ENCODE measurements around the gene ATAD3C. TPM values are rescaled to one million over a fixed set of nuclear protein-coding genes. Genes with fewer than 3 reads are reported as not detected.
"Not testable (repeated sequence)": the region's sequence is repeated elsewhere in the genome, so short reads cannot be mapped to it uniquely, and the experiment has no call there.

ATAD3C gene
- total RNA-seq, 3 donors from 2014 or later (not counting 1 experiment from before 2014, with no cell fraction given): 0.13 to 2.2 (median 1.5) TPM

DNA sequence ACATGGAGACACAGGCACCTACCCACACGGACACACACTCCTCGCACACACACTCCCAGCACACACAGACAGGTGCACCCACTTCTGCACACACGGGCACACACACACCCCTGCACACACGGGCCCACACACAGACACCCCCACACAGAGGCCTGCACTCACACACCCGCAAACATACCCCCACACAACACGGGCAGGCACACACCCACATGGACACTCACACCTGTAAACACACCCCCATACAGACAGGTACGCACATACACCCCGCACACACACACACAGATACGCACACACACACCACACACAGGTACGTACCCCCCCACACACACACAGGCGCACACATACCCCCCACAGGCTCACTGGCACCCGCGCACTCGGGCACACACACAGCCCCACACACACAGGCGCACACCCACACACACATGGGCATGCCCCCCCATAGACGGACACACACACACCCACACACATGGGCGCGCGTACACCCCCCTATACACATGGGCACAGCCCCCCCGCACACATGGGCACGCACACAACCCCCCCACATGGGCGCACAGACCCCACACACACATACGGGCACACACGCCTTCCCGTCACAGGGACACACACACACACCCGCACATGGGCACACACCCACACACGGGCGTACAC lies 68.6 kb downstream of the ATAD3C start:
- Histone ChIP-seq H3K9me3 (ENCODE audit: control insufficient read depth, insufficient read depth, low read length) (no peaks in the 10 kb centered on the region), H3K27me3 (ENCODE audit: control insufficient read depth, insufficient read depth, low read length) (no peaks in the 10 kb centered on the region), H3K4me1 (ENCODE audit: control insufficient read depth, insufficient read depth, low read length) (peaks cover 3% of the 10 kb centered on the region), H3K27ac (ENCODE audit: low read length) (no peak overlapping the region), H3K36me3 (ENCODE audit: control insufficient read depth, insufficient read depth, low read length) (peaks cover 13% of the 10 kb centered on the region), H3K4me3 (ENCODE audit: low read length) (no peak overlapping the region)
- DNase-seq (no peak), ATAC-seq (no peak)
- TF ChIP-seq, protein P1, sequence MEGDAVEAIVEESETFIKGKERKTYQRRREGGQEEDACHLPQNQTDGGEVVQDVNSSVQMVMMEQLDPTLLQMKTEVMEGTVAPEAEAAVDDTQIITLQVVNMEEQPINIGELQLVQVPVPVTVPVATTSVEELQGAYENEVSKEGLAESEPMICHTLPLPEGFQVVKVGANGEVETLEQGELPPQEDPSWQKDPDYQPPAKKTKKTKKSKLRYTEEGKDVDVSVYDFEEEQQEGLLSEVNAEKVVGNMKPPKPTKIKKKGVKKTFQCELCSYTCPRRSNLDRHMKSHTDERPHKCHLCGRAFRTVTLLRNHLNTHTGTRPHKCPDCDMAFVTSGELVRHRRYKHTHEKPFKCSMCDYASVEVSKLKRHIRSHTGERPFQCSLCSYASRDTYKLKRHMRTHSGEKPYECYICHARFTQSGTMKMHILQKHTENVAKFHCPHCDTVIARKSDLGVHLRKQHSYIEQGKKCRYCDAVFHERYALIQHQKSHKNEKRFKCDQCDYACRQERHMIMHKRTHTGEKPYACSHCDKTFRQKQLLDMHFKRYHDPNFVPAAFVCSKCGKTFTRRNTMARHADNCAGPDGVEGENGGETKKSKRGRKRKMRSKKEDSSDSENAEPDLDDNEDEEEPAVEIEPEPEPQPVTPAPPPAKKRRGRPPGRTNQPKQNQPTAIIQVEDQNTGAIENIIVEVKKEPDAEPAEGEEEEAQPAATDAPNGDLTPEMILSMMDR (IDR thresholded peaks at IDR 0.05): no peak
- Mint-ChIP-seq H3K4me1 (peaks cover 0 to 5% of the 10 kb centered on the region in 2 donors), H3K9me3 (no peaks in the 10 kb centered on the region), H3K36me3 (no peaks in the 10 kb centered on the region), H3K4me3 (no peak overlapping the region), H3K27me3 (ENCODE audit: low read depth in 2 of 2) (no peaks in the 10 kb centered on the region), H3K27ac (no peak overlapping the region)
- intact Hi-C loops (cut with micrococcal nuclease): no loop called here
- WGBS (ENCODE audit: insufficient coverage): 97% methylated on average over 21 of the region's 28 CpGs

DNA sequence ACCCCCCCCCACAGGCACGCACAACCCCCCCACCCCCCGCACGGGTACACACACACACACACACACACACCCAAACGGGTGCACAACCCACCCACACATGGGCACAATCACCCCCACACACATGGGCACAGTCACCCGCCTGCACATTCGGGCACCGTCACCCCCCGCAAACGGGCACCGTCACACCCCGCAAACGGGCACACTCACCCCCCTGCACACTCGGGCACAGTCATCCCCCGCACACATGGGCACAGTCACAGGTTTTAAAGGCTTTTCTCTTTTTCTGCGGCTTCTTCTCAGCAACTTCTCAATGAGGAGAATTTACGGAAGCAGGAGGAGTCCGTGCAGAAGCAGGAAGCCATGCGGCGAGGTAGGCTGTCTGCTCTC lies 69.1 kb downstream of the ATAD3C start:
- intact Hi-C loops (cut with micrococcal nuclease); ATAC-seq: not testable (repeated sequence)
- 99% methylated on average over 12 of the region's 19 CpGs for WGBS (ENCODE audit: insufficient coverage)

More for the DNA sequence above, 69.1 kb downstream of the ATAD3C start:
- H3K27ac ChIP-seq (ENCODE audit: low read length); H3K4me1 Mint-ChIP-seq; H3K36me3 Mint-ChIP-seq; H3K27me3 ChIP-seq (ENCODE audit: control insufficient read depth, insufficient read depth, low read length); H3K27me3 Mint-ChIP-seq (ENCODE audit: low read depth in 2 of 2); H3K27ac Mint-ChIP-seq; H3K4me1 ChIP-seq (ENCODE audit: control insufficient read depth, insufficient read depth, low read length); H3K9me3 Mint-ChIP-seq; H3K4me3 Mint-ChIP-seq; H3K9me3 ChIP-seq (ENCODE audit: control insufficient read depth, insufficient read depth, low read length); DNase-seq; H3K4me3 ChIP-seq (ENCODE audit: low read length): not testable (repeated sequence)
- peaks cover 15% of the 10 kb centered on the region for H3K36me3 ChIP-seq (ENCODE audit: control insufficient read depth, insufficient read depth, low read length)

Other genes starting within 250 kb of the ATAD3C start
- gene TNFRSF18, start 243.1 kb upstream of the ATAD3C start, total RNA-seq: 10 to 100 TPM; 40.3 to 81.9 (median 54.7) TPM
- gene TNFRSF4, start 235.5 kb upstream of the ATAD3C start, total RNA-seq: 10 to 100 TPM; 14.3 to 26.5 (median 15.7) TPM
- gene SDF4, start 217.7 kb upstream of the ATAD3C start, total RNA-seq: 100 to 1,000 TPM; 176 to 211 (median 184) TPM
- 10 to 100 TPM; 13.7 to 16.5 (median 16.3) TPM for gene B3GALT6, start 217.5 kb upstream of the ATAD3C start, total RNA-seq
- gene C1QTNF12, start 203.0 kb upstream of the ATAD3C start, total RNA-seq: 1 to 10 TPM; 2.6 to 4.1 (median 4.1) TPM
- gene UBE2J2, start 175.8 kb upstream of the ATAD3C start, total RNA-seq: 10 to 100 TPM; 66.0 to 84.2 (median 78.1) TPM
- 10 to 100 TPM in 1 of 3 donors, 1 to 10 TPM in 2; 6.9 to 13.1 (median 9.4) TPM for gene SCNN1D, start 169.3 kb upstream of the ATAD3C start, total RNA-seq
- gene ACAP3, start 141.8 kb upstream of the ATAD3C start, total RNA-seq: 10 to 100 TPM; 56.1 to 59.7 (median 59.0) TPM
- 10 to 100 TPM; 11.1 to 13.0 (median 12.9) TPM for gene PUSL1, start 141.1 kb upstream of the ATAD3C start, total RNA-seq
- gene INTS11, start 125.0 kb upstream of the ATAD3C start, total RNA-seq: 100 to 1,000 TPM; 150 to 189 (median 181) TPM
- 10 to 100 TPM in 2 of 3 donors, 1 to 10 TPM in 1; 8.0 to 14.6 (median 12.3) TPM for gene CPTP, start 124.9 kb upstream of the ATAD3C start, total RNA-seq
- 1 to 10 TPM in 2 of 3 donors, under 1 TPM in 1; 0.66 to 1.4 (median 1.3) TPM for gene TAS1R3, start 118.4 kb upstream of the ATAD3C start, total RNA-seq
- 10 to 100 TPM; 33.8 to 41.9 (median 35.6) TPM for gene DVL1, start 100.3 kb upstream of the ATAD3C start, total RNA-seq
- gene MXRA8, start 91.1 kb upstream of the ATAD3C start, total RNA-seq: under 1 TPM in 1 of 3 donors, not detected in 2; 0.26 TPM
- 10 to 100 TPM; 60.0 to 76.3 (median 64.6) TPM for gene AURKAIP1, start 74.5 kb upstream of the ATAD3C start, total RNA-seq
- 100 to 1,000 TPM; 253 to 281 (median 274) TPM for gene CCNL2, start 50.4 kb upstream of the ATAD3C start, total RNA-seq
- 100 to 1,000 TPM in 1 of 3 donors, 10 to 100 TPM in 2; 90.9 to 111 (median 92.7) TPM for gene MRPL20, start 42.4 kb upstream of the ATAD3C start, total RNA-seq
- not detected for gene ANKRD65, start 28.4 kb upstream of the ATAD3C start, total RNA-seq
- not detected for gene VWA1, start 14.0 kb upstream of the ATAD3C start, total RNA-seq
- 10 to 100 TPM; 31.9 to 52.4 (median 42.9) TPM for gene ATAD3B, start 22.1 kb downstream of the ATAD3C start, total RNA-seq
- 10 to 100 TPM; 17.3 to 37.3 (median 22.2) TPM for gene ATAD3A, start 62.5 kb downstream of the ATAD3C start, total RNA-seq
- under 1 TPM; 0.35 to 1.00 (median 0.83) TPM for gene TMEM240, start 90.9 kb downstream of the ATAD3C start, total RNA-seq
- gene SSU72, start 125.2 kb downstream of the ATAD3C start, total RNA-seq: 100 to 1,000 TPM in 1 of 3 donors, 10 to 100 TPM in 2; 87.5 to 107 (median 93.9) TPM
- gene FNDC10, start 150.4 kb downstream of the ATAD3C start, total RNA-seq: 1 to 10 TPM; 2.8 to 3.2 (median 3.0) TPM
- 10 to 100 TPM; 44.9 to 54.1 (median 46.0) TPM for gene MIB2, start 165.8 kb downstream of the ATAD3C start, total RNA-seq
- gene MMP23B, start 182.5 kb downstream of the ATAD3C start, total RNA-seq: 100 to 1,000 TPM in 2 of 3 donors, 10 to 100 TPM in 1; 82.9 to 130 (median 126) TPM
- 10 to 100 TPM; 49.6 to 65.9 (median 50.2) TPM for gene CDK11B, start 209.3 kb downstream of the ATAD3C start, total RNA-seq
- gene SLC35E2B, start 243.1 kb downstream of the ATAD3C start, total RNA-seq: 10 to 100 TPM; 57.6 to 79.9 (median 61.8) TPM

Data from natural killer cell (primary cell).